Spinal cord (tissue), 10 donors: ENCODE measurements around the gene PSME1. TPM values are rescaled to one million over a fixed set of nuclear protein-coding genes. Genes with fewer than 3 reads are reported as not detected.

ENCODE experiments used
- DNase-seq, 6 donors: peaks; one replicate each; pipeline versions ENCODE4 v3.0.0 to v3.0.0-alpha.2; 2013 to 2015; ENCODE audit warnings: low spot score in 6 of 6, low read depth in 4 of 6
- H3K27ac ChIP-seq: one replicate; pipeline ENCODE4 v1.5.1; 2013; ENCODE audit warnings: low read depth, low read length, control low read depth
- H3K27me3 ChIP-seq: one replicate; pipeline ENCODE4 v1.6.1; 2013; ENCODE audit warnings: low read length; ENCODE audit not compliant: control insufficient read depth, insufficient read depth
- H3K36me3 ChIP-seq: one replicate; pipeline ENCODE4 v1.6.1; 2013; ENCODE audit warnings: low read length; ENCODE audit not compliant: control insufficient read depth, insufficient read depth
- H3K4me1 ChIP-seq: one replicate; pipeline ENCODE4 v1.6.1; 2013; ENCODE audit warnings: low read length; ENCODE audit not compliant: control insufficient read depth, insufficient read depth
- H3K4me3 ChIP-seq: one replicate; pipeline ENCODE4 v1.5.1; 2013; ENCODE audit warnings: low read depth, low read length, control low read depth
- H3K9me3 ChIP-seq: one replicate; pipeline ENCODE4 v1.6.1; 2013; ENCODE audit warnings: low read length; ENCODE audit not compliant: control insufficient read depth, insufficient read depth
- WGBS: methylation state at CpG from one replicate; pipeline ENCODE4 v1.1.5; 2013; ENCODE audit warnings: missing lambda C conversion rate; ENCODE audit not compliant: insufficient coverage; 5-methylcytosine and 5-hydroxymethylcytosine counted together
- polyA plus RNA-seq, 2 donors: library from polyadenylated mRNA; unstranded; fragments of 120-200 nt; gene quantifications; one replicate each; pipeline ENCODE4 v1.2.1, GENCODE V29; 2013; ENCODE audit not compliant: insufficient read length in 2 of 2
- total RNA-seq, 2 donors: library from RNA; depleted of rRNA in 1 of 2; stranded (reverse); fragments of 120-200 nt in 1 of 2; fragments of >200 nt in 1 of 2; gene quantifications; one replicate each; pipeline versions ENCODE4 v1.2.3 to v1.2.4, GENCODE V29; 2013 to 2014
- donor health status: healthy.

PSME1 gene
- total and polyA plus RNA-seq, 4 donors, result 49.0 to 134 (median 99.8) TPM

GRCh38 chr14:24165785-24166184 lies 29.8 kb downstream of the PSME1 start:
- peaks cover 51% of the 10 kb centered on the region for H3K36me3 ChIP-seq

GRCh38 chr14:24167469-24168114 lies 31.6 kb downstream of the PSME1 start:
- no peak overlapping the region for H3K4me3 ChIP-seq
- no peak for DNase-seq
- H3K9me3 ChIP-seq, result no peaks in the 10 kb centered on the region
- peaks cover 29% of the 10 kb centered on the region for H3K4me1 ChIP-seq
- H3K36me3 ChIP-seq, result peaks cover 45% of the 10 kb centered on the region
- 91% methylated on average over 3 of the region's 3 CpGs for WGBS
- no peaks in the 10 kb centered on the region for H3K27me3 ChIP-seq
- H3K27ac ChIP-seq, result no peak overlapping the region

More at GRCh38 chr14:24165785-24166184, 29.8 kb downstream of the PSME1 start:
- Histone ChIP-seq H3K27me3 (no peaks in the 10 kb centered on the region), H3K9me3 (no peaks in the 10 kb centered on the region), H3K27ac (no peak overlapping the region), H3K4me1 (peaks cover 29% of the 10 kb centered on the region), H3K4me3 (no peak overlapping the region)
- no peak for DNase-seq
- WGBS, result 95% methylated on average over 3 of the region's 5 CpGs

GRCh38 chr14:24171422-24172260 lies 35.6 kb downstream of the PSME1 start, which contains the start of gene REC8:
TSS of gene REC8 (plus strand) at chr14:24172080. CDS start at chr14:24172553, 473 bp downstream.
- peak; percentile 86 to 99 (median 96) for DNase-seq
- Histone ChIP-seq H3K27me3 (no peaks in the 10 kb centered on the region), H3K4me3 (peak within 1 kb of the TSS; percentile 79), H3K4me1 (peaks cover 34% of the 10 kb centered on the region), H3K36me3 (peaks cover 41% of the 10 kb centered on the region), H3K9me3 (no peaks in the 10 kb centered on the region), H3K27ac (peak within 1 kb of the TSS; percentile 79)
- WGBS, result 6% methylated on average over 55 of the region's 63 CpGs

DNA sequence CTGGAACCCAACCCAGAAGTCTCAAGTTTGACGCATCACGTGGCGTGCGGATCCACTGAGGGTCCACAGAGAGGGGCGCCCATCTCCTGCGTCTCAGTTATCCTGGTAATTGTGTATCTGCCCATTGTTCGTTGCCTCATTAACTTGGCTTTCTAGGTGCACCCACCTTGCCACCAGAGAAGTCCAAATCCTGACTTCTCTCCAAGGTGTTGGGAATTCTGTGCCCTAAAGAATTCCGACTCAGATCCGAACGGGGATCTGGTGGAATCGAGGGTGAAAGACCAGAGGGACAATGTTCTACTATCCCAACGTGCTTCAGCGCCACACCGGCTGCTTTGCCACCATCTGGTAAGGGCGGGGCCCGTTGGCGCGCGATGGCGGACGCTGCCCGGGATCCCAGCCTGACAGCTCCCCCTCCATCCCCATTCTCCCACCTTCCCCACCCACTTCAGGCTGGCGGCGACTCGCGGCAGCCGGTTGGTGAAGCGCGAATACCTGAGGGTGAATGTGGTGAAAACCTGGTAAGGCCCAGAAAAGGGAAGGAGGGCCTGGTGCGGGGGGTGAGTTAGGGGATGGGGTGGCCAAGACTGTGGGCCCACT lies 36.4 kb downstream of the PSME1 start:
- no peaks in the 10 kb centered on the region for H3K9me3 ChIP-seq
- WGBS, result under 1% methylated on average over 28 of the region's 30 CpGs
- peak overlapping the region; percentile 79 for H3K4me3 ChIP-seq
- peak in 2 of 6 donors; percentile 69 to 71 for DNase-seq
- H3K4me1 ChIP-seq, result peaks cover 34% of the 10 kb centered on the region
- peaks cover 45% of the 10 kb centered on the region for H3K36me3 ChIP-seq
- no peaks in the 10 kb centered on the region for H3K27me3 ChIP-seq
- peak overlapping the region; percentile 79 for H3K27ac ChIP-seq

- DNase-seq, result peak in 1 of 6 donors; percentile 53
- Histone ChIP-seq H3K36me3 (peaks cover 50% of the 10 kb centered on the region), H3K27me3 (no peaks in the 10 kb centered on the region), H3K9me3 (no peaks in the 10 kb centered on the region), H3K4me3 (peak overlapping the region; percentile 79), H3K27ac (peak overlapping the region; percentile 79), H3K4me1 (peaks cover 34% of the 10 kb centered on the region)
- WGBS, result 23% methylated on average over 19 of the region's 20 CpGs
Measured at GRCh38 chr14:24172871-24173281, 36.9 kb downstream of the PSME1 start.

DNA sequence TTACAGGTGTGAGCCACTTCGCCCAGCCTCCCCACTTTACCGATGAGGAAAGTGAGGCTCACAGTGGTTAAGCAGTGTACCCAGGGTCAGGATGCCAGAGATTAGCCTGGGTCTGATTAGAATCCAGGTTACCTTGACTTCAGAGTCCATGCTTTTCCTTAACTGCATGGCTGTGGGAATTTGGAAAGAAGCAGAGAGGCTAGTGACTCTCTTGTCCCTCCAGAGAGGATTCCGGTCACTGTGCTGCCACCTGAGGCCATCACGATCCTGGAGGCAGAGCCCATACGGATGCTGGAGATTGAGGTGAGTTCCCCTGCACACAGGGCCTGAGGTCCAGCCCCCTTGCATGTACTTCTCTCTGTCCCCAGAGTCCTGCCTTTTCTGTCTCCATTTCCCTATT lies 40.6 kb downstream of the PSME1 start:
- WGBS, result 89% methylated on average over 5 of the region's 5 CpGs
- peaks cover 86% of the 10 kb centered on the region for H3K36me3 ChIP-seq
- H3K9me3 ChIP-seq, result no peaks in the 10 kb centered on the region
- H3K4me3 ChIP-seq, result no peak overlapping the region
- H3K4me1 ChIP-seq, result peaks cover 33% of the 10 kb centered on the region
- H3K27me3 ChIP-seq, result no peaks in the 10 kb centered on the region
- no peak for DNase-seq
- no peak overlapping the region for H3K27ac ChIP-seq

- 93% methylated on average over 3 of the region's 12 CpGs for WGBS
- H3K4me1 ChIP-seq, result peaks cover 27% of the 10 kb centered on the region
- H3K4me3 ChIP-seq, result no peak overlapping the region
Measured at GRCh38 chr14:24177041-24177825, 41.2 kb downstream of the PSME1 start.

DNA sequence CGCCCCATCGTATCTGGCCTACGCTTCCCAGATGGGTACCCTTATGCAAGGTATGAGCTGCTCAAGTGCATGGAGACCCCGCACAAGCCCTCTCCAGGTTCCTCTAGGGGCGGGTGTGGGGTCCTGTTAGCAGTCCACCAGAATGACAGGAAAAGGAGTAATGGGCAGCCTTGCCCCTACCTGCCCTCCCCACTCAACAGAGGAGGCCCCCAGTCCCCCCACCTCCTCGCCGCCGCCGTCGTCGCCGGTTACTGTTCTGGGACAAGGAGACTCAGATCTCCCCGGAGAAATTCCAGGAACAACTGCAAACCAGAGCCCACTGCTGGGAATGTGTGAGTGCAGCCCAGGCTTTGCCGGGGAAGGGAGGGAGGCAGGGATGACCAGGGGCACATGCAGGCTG lies 41.9 kb downstream of the PSME1 start:
- WGBS, result 89% methylated on average over 3 of the region's 14 CpGs
- H3K36me3 ChIP-seq, result peaks cover 95% of the 10 kb centered on the region
- no peaks in the 10 kb centered on the region for H3K9me3 ChIP-seq
- H3K27ac ChIP-seq, result no peak overlapping the region
- H3K27me3 ChIP-seq, result no peaks in the 10 kb centered on the region
- H3K4me3 ChIP-seq, result no peak overlapping the region
- no peak for DNase-seq
- peaks cover 21% of the 10 kb centered on the region for H3K4me1 ChIP-seq

More at GRCh38 chr14:24177041-24177825, 41.2 kb downstream of the PSME1 start:
- Histone ChIP-seq H3K27ac (no peak overlapping the region), H3K27me3 (no peaks in the 10 kb centered on the region), H3K36me3 (peaks cover 92% of the 10 kb centered on the region), H3K9me3 (no peaks in the 10 kb centered on the region)
- DNase-seq, result no peak
